DND-41 (cell line): Measurements from ENCODE around the gene NEK10.

Experiments
- EZH2 ChIP-seq: IDR thresholded peaks from 3 replicates; pipeline ENCODE4 v1.6.1; 2012; ENCODE audit warnings: borderline replicate concordance, low read depth, mild to moderate bottlenecking, moderate library complexity, low read length, inconsistent platforms; ENCODE audit not compliant: severe bottlenecking
- TF ChIP-seq, protein P1 (sequence below): IDR thresholded peaks from 2 replicates; pipeline ENCODE4 v1.5.1; 2012; ENCODE audit warnings: borderline replicate concordance, low read length, moderate library complexity, mild to moderate bottlenecking; ENCODE audit not compliant: poor library complexity, severe bottlenecking; ENCODE audit errors: extremely low read depth

- TF ChIP-seq, protein P1, sequence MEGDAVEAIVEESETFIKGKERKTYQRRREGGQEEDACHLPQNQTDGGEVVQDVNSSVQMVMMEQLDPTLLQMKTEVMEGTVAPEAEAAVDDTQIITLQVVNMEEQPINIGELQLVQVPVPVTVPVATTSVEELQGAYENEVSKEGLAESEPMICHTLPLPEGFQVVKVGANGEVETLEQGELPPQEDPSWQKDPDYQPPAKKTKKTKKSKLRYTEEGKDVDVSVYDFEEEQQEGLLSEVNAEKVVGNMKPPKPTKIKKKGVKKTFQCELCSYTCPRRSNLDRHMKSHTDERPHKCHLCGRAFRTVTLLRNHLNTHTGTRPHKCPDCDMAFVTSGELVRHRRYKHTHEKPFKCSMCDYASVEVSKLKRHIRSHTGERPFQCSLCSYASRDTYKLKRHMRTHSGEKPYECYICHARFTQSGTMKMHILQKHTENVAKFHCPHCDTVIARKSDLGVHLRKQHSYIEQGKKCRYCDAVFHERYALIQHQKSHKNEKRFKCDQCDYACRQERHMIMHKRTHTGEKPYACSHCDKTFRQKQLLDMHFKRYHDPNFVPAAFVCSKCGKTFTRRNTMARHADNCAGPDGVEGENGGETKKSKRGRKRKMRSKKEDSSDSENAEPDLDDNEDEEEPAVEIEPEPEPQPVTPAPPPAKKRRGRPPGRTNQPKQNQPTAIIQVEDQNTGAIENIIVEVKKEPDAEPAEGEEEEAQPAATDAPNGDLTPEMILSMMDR: no peak
- no peak for TF ChIP-seq EZH2
These were observed 183.8 kb downstream of the NEK10 start for GRCh38 chr3:27185231-27185989.
